Stimulated activated CD4-positive, alpha-beta T cell treated with anti-CD3 and anti-CD28 coated beads, Interleukin-4, amount 100 ng/mL, for 1 hour (primary cell): ENCODE results near the gene ARHGAP33.

ENCODE experiments used
- DNase-seq: peaks from one replicate; pipeline ENCODE4 v3.0.0-alpha.2; 2020

Gene ARHGAP33

GRCh38 chr19:35775298-35776101 is at the start of gene ARHGAP33:
TSS of gene ARHGAP33 (plus strand) at chr19:35775564. CDS start at chr19:35775659, 95 bp downstream.
- DNase-seq, result peak; percentile 99

GRCh38 chr19:35727053-35727955 is 48.1 kb upstream of the ARHGAP33 start:
- no peak for DNase-seq

- no peak for DNase-seq
Observed at GRCh38 chr19:35727956-35728706, 47.2 kb upstream of the ARHGAP33 start.

- DNase-seq, result no peak
Observed at GRCh38 chr19:35729021-35729420, 46.3 kb upstream of the ARHGAP33 start.

GRCh38 chr19:35729763-35730162 is 45.6 kb upstream of the ARHGAP33 start:
- no peak for DNase-seq

GRCh38 chr19:35730326-35730725 is 45.0 kb upstream of the ARHGAP33 start:
- no peak for DNase-seq

- DNase-seq, result no peak
Observed at GRCh38 chr19:35731353-35731752, 44.0 kb upstream of the ARHGAP33 start.

GRCh38 chr19:35731779-35732405 is 43.5 kb upstream of the ARHGAP33 start:
- no peak for DNase-seq

GRCh38 chr19:35732540-35733179 is 42.7 kb upstream of the ARHGAP33 start:
- no peak for DNase-seq

GRCh38 chr19:35733180-35734125 is 41.9 kb upstream of the ARHGAP33 start:
- DNase-seq, result no peak

- no peak for DNase-seq
Observed at GRCh38 chr19:35734273-35734672, 41.1 kb upstream of the ARHGAP33 start.

GRCh38 chr19:35734889-35735288 is 40.5 kb upstream of the ARHGAP33 start:
- no peak for DNase-seq

- no peak for DNase-seq
Observed at GRCh38 chr19:35736913-35737886, 38.2 kb upstream of the ARHGAP33 start.

- DNase-seq, result no peak
Observed at GRCh38 chr19:35738021-35738886, 37.1 kb upstream of the ARHGAP33 start.

GRCh38 chr19:35738887-35739229 is 36.5 kb upstream of the ARHGAP33 start:
- no peak for DNase-seq

GRCh38 chr19:35739275-35740107 is 35.9 kb upstream of the ARHGAP33 start:
- DNase-seq, result no peak

GRCh38 chr19:35740108-35740422 is 35.3 kb upstream of the ARHGAP33 start:
- no peak for DNase-seq
